ENCODE results near the gene ING2.

DNA sequence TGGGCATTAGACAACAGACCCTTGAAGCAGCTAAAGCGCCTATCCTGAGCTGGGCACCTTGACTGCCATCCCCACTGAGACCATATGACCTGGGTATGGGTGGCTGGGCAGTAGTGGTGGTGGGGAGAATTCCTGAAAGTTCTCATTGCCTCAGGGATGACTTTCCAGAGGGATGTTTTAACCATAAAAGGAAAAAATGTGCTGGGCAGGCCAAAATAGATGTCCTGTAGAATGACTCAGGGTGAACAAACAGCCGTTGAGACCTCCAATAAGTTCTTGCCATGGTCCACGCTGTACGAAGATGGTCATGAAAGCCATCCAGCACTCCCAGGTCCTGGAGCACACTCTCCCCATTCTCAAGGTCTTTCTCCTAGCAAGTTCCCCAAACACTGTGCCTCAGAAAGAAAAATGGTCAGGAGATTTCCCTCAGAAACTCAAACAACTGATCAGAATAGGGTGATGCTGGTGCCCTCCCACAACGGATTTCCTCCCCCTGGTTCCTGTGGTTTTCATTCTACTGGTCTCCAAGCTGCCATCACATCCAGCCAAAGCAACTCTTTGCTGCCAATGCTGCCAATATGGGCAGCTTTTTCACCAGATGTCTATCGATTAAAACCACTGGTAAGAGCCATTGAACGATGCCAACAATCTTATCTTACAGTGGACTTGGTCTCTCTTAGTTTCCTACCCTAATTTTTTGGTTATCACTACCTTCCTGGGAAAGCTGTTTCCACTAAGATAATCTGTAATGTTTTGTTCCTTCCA, 49.2 kb upstream of the ING2 start:
- no peak for TF ChIP-seq SCRT2 (tag by site-specific recombination; IDR thresholded peaks at IDR 0.05)
- TF ChIP-seq, protein P1, sequence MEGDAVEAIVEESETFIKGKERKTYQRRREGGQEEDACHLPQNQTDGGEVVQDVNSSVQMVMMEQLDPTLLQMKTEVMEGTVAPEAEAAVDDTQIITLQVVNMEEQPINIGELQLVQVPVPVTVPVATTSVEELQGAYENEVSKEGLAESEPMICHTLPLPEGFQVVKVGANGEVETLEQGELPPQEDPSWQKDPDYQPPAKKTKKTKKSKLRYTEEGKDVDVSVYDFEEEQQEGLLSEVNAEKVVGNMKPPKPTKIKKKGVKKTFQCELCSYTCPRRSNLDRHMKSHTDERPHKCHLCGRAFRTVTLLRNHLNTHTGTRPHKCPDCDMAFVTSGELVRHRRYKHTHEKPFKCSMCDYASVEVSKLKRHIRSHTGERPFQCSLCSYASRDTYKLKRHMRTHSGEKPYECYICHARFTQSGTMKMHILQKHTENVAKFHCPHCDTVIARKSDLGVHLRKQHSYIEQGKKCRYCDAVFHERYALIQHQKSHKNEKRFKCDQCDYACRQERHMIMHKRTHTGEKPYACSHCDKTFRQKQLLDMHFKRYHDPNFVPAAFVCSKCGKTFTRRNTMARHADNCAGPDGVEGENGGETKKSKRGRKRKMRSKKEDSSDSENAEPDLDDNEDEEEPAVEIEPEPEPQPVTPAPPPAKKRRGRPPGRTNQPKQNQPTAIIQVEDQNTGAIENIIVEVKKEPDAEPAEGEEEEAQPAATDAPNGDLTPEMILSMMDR (tag by site-specific recombination; IDR thresholded peaks at IDR 0.05), result no peak

Measured in HEK293 (cell line).